Right cardiac atrium (tissue), 5 donors: ENCODE data around the gene FNDC10. TPM values are rescaled to one million over a fixed set of nuclear protein-coding genes. Genes with fewer than 3 reads are reported as not detected.
A peak's percentile ranks its signal among the peaks of the same experiment; 100 is the strongest.

Experiments used
- ATAC-seq, 2 donors: fragments of 200-7000 bp; cut with Tn5 transposase; one replicate each; pipeline versions ENCODE4 v1.8.0 to v1.9.1; 2020; ENCODE audit warnings: moderate library complexity in 2 of 2, mild to moderate bottlenecking in 1 of 2
- DNase-seq, 3 donors: peaks; one replicate each; pipeline ENCODE4 v3.0.0-alpha.2; 2020
- H3K27ac ChIP-seq: one replicate; pipeline ENCODE4 v1.5.1; 2013; ENCODE audit warnings: mild to moderate bottlenecking, low read length, control low read depth, moderate library complexity
- H3K27me3 ChIP-seq: one replicate; pipeline ENCODE4 v1.6.1; 2013; ENCODE audit not compliant: control insufficient read depth, insufficient read depth
- H3K4me1 ChIP-seq: one replicate; pipeline ENCODE4 v1.6.1; 2013; ENCODE audit warnings: low read length; ENCODE audit not compliant: control insufficient read depth, insufficient read depth
- H3K4me3 ChIP-seq: one replicate; pipeline ENCODE4 v1.5.1; 2013; ENCODE audit warnings: low read length, control low read depth
- H3K9me3 ChIP-seq: one replicate; pipeline ENCODE4 v1.6.1; 2013; ENCODE audit warnings: low read length; ENCODE audit not compliant: control insufficient read depth
- WGBS: extraction: QIAGEN DNeasy Blood & Tissue Kit; methylation state at CpG from one replicate; pipeline ENCODE4 v1.1.7; 2013; 5-methylcytosine and 5-hydroxymethylcytosine counted together
- intact Hi-C, 4 donors: fragments of 100-400 bp; cut with DNase I; formaldehyde crosslinking; loops; one replicate each; pipeline versions ENCODE4 v1.11.0 to v1.14.0; 2022 to 2023
- polyA plus RNA-seq: library from polyadenylated mRNA; stranded (reverse); fragments of 200-250 nt; gene quantifications from one replicate; pipeline ENCODE4 v1.2.3, GENCODE V29; 2013
- total RNA-seq, 4 donors: library from RNA; stranded (reverse); fragmentation: NEBNext Ultra II Directional; extraction: Animal tissue kit (Norgen Biotek cat#: 25700); gene quantifications; one replicate each; pipeline ENCODE4 v1.2.1, GENCODE V29; 2021
- donor health status: healthy with polysubstance abuse.
- donor health status: DM: no; HTN: yes; CAD: no.
- donor health status: DM: no; HTN: no; CAD: no.
- donor health status: DM: no; HTN: yes; CAD: no; lungs with severe emphysema.
- donor health status: DM: yes; HTN: yes; CAD: no.

FNDC10 gene
- total and polyA plus RNA-seq, 5 donors, result 0.47 to 0.97 (median 0.68) TPM

- no peak overlapping the region for H3K4me3 ChIP-seq
- H3K27ac ChIP-seq, result no peak overlapping the region
- no peaks in the 10 kb centered on the region for H3K4me1 ChIP-seq
- 80% methylated on average over 37 of the region's 37 CpGs for WGBS
- DNase-seq (peak; percentile 17 to 63 (median 54)), ATAC-seq (no peak)
- H3K27me3 ChIP-seq, result no peaks in the 10 kb centered on the region
- no peaks in the 10 kb centered on the region for H3K9me3 ChIP-seq
- intact Hi-C loops, result no loop called here
These were observed 27.4 kb upstream of the FNDC10 start for GRCh38 chr1:1627261-1627828.

GRCh38 chr1:1626207-1627141 is 26.5 kb upstream of the FNDC10 start:
- H3K27ac ChIP-seq, result no peak overlapping the region
- no peak overlapping the region for H3K4me3 ChIP-seq
- WGBS, result 93% methylated on average over 48 of the region's 48 CpGs
- ATAC-seq (no peak), DNase-seq (peak; percentile 20 to 61 (median 55))
- H3K4me1 ChIP-seq, result no peaks in the 10 kb centered on the region
- intact Hi-C loops, result no loop called here
- H3K27me3 ChIP-seq, result no peaks in the 10 kb centered on the region
- H3K9me3 ChIP-seq, result no peaks in the 10 kb centered on the region

GRCh38 chr1:1625824-1626206 is 25.9 kb upstream of the FNDC10 start:
- H3K27ac ChIP-seq, result no peak overlapping the region
- no peak overlapping the region for H3K4me3 ChIP-seq
- intact Hi-C loops, result no loop called here
- WGBS, result 88% methylated on average over 8 of the region's 8 CpGs
- no peaks in the 10 kb centered on the region for H3K4me1 ChIP-seq
- ATAC-seq, result no peak
- DNase-seq, result peak in 2 of 3 donors; percentile 49 to 51
- no peaks in the 10 kb centered on the region for H3K9me3 ChIP-seq
- H3K27me3 ChIP-seq, result no peaks in the 10 kb centered on the region

GRCh38 chr1:1625404-1625775 is 25.5 kb upstream of the FNDC10 start:
- intact Hi-C loops, result no loop called here
- 62% methylated on average over 28 of the region's 28 CpGs for WGBS
- Histone ChIP-seq H3K27ac (no peak overlapping the region), H3K4me3 (no peak overlapping the region), H3K9me3 (no peaks in the 10 kb centered on the region), H3K4me1 (no peaks in the 10 kb centered on the region), H3K27me3 (no peaks in the 10 kb centered on the region)
- ATAC-seq, result no peak
- peak in 1 of 3 donors; percentile 69 for DNase-seq

- H3K4me3 ChIP-seq, result no peak overlapping the region
- WGBS, result 65% methylated on average over 38 of the region's 38 CpGs
- no peaks in the 10 kb centered on the region for H3K4me1 ChIP-seq
- H3K9me3 ChIP-seq, result no peaks in the 10 kb centered on the region
- peak; percentile 23 for ATAC-seq
- H3K27ac ChIP-seq, result no peak overlapping the region
- intact Hi-C loops, result no loop called here
- DNase-seq, result peak; percentile 59 to 90 (median 87)
- H3K27me3 ChIP-seq, result no peaks in the 10 kb centered on the region
These were observed 24.8 kb upstream of the FNDC10 start for GRCh38 chr1:1624443-1625403.

- no peak for ATAC-seq
- WGBS, result 94% methylated on average over 51 of the region's 51 CpGs
- H3K27me3 ChIP-seq, result no peaks in the 10 kb centered on the region
- no peaks in the 10 kb centered on the region for H3K9me3 ChIP-seq
- H3K27ac ChIP-seq, result no peak overlapping the region
- no peak overlapping the region for H3K4me3 ChIP-seq
- peak in 2 of 3 donors; percentile 14 to 63 for DNase-seq
- intact Hi-C loops, result no loop called here
- no peaks in the 10 kb centered on the region for H3K4me1 ChIP-seq
These were observed 23.9 kb upstream of the FNDC10 start for GRCh38 chr1:1623631-1624442.

- 95% methylated on average over 33 of the region's 33 CpGs for WGBS
- ATAC-seq (no peak), DNase-seq (peak; percentile 12 to 71 (median 61))
- Histone ChIP-seq H3K27ac (no peak overlapping the region), H3K4me1 (no peaks in the 10 kb centered on the region), H3K4me3 (no peak overlapping the region), H3K27me3 (no peaks in the 10 kb centered on the region), H3K9me3 (no peaks in the 10 kb centered on the region)
- intact Hi-C loops, result no loop called here
These were observed 23.3 kb upstream of the FNDC10 start for GRCh38 chr1:1623181-1623630.

- intact Hi-C loops, result no loop called here
- Histone ChIP-seq H3K27ac (no peak overlapping the region), H3K4me1 (no peaks in the 10 kb centered on the region), H3K9me3 (no peaks in the 10 kb centered on the region), H3K27me3 (no peaks in the 10 kb centered on the region), H3K4me3 (no peak overlapping the region)
- no peak for ATAC-seq
- DNase-seq, result peak in 2 of 3 donors; percentile 15 to 42
- 92% methylated on average over 17 of the region's 17 CpGs for WGBS
These were observed 22.8 kb upstream of the FNDC10 start for GRCh38 chr1:1622788-1623094.

- no peaks in the 10 kb centered on the region for H3K4me1 ChIP-seq
- no peak for ATAC-seq
These were observed 22.3 kb upstream of the FNDC10 start for GRCh38 chr1:1622010-1622787.

More at GRCh38 chr1:1622010-1622787, 22.3 kb upstream of the FNDC10 start:
- no peak overlapping the region for H3K27ac ChIP-seq
- DNase-seq, result peak; percentile 12 to 54 (median 47)
- H3K4me3 ChIP-seq, result no peak overlapping the region
- no peaks in the 10 kb centered on the region for H3K9me3 ChIP-seq
- H3K27me3 ChIP-seq, result no peaks in the 10 kb centered on the region
- 80% methylated on average over 21 of the region's 21 CpGs for WGBS
- intact Hi-C loops, result no loop called here
